ENCODE results near the gene ZFTA. TPM values are rescaled to one million over a fixed set of nuclear protein-coding genes. Genes with fewer than 3 reads are reported as not detected.

The ZFTA gene
- total and polyA plus RNA-seq, 4 donors, result 1.7 to 12.1 (median 6.8) TPM

DNA sequence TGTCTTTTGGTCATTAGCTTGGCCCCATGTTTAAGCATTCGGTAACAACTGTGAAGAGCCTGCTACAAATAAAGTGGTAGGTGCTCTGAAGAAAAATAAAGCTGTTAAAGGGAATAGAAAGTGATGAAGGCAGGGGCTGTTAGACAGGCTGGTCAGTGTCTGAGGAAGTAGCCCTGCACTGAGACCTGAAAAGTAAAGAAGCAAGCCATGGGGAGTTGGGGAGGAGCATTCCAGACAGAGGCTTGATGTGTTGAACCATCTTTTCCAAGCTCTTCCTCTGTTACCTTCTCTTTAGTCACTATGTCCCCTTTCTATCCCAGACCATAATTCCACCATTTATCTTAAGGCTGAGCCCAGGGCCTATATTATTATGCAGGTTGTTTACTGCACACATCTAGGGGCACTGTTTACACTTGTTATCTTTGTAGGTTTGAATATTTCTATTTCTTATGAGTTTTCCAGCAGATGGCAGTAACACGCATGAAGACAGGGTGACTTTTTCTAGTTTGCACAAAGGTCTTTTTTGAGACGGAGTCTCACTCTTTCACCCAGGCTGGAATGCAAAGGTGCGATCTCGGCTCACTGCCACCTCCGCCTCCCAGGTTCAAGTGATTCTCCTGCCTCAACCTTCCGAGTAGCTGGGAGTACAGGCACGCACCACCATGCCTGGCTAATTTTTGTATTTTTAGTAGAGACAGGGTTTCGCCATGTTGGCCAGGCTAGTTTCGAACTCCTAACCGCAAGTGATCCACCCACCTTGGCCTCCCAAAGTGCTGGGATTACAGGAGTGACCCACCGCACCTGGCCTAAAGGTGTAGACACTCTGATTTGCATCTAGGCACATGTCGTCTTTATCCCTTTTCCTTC lies 23.0 kb downstream of the ZFTA start:
- Histone ChIP-seq H3K36me3 (ENCODE audit: control insufficient read depth in 4 of 4, insufficient read depth in 3 of 4, low read depth in 1 of 4, low read length in 3 of 4) (peaks cover 0 to 3% (median 2%) of the 10 kb centered on the region in 4 donors), H3K4me1 (ENCODE audit: control insufficient read depth in 4 of 4, insufficient read depth in 4 of 4, low read length in 3 of 4) (peaks cover 0 to 4% (median 0%) of the 10 kb centered on the region in 4 donors), H3K27ac (ENCODE audit: low read depth in 1 of 2, low read length in 2 of 2) (no peak overlapping the region), H3K9me3 (ENCODE audit: control insufficient read depth in 4 of 4, low read length in 3 of 4) (no peaks in the 10 kb centered on the region), H3K9ac (ENCODE audit: low read depth in 1 of 2, low read length in 2 of 2) (no peak overlapping the region), H3K4me3 (ENCODE audit: low read depth in 1 of 3, low read length in 3 of 3) (no peak overlapping the region), H3K27me3 (ENCODE audit: control insufficient read depth in 4 of 4, insufficient read depth in 4 of 4, low read length in 3 of 4) (no peaks in the 10 kb centered on the region)
- WGBS, result 69% methylated on average over 13 of the region's 13 CpGs
- TF ChIP-seq, protein P1, sequence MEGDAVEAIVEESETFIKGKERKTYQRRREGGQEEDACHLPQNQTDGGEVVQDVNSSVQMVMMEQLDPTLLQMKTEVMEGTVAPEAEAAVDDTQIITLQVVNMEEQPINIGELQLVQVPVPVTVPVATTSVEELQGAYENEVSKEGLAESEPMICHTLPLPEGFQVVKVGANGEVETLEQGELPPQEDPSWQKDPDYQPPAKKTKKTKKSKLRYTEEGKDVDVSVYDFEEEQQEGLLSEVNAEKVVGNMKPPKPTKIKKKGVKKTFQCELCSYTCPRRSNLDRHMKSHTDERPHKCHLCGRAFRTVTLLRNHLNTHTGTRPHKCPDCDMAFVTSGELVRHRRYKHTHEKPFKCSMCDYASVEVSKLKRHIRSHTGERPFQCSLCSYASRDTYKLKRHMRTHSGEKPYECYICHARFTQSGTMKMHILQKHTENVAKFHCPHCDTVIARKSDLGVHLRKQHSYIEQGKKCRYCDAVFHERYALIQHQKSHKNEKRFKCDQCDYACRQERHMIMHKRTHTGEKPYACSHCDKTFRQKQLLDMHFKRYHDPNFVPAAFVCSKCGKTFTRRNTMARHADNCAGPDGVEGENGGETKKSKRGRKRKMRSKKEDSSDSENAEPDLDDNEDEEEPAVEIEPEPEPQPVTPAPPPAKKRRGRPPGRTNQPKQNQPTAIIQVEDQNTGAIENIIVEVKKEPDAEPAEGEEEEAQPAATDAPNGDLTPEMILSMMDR (IDR thresholded peaks at IDR 0.05; ENCODE audit: low read depth, low read length, missing input control), result peak; percentile 10
- TF ChIP-seq RAD21 (IDR thresholded peaks at IDR 0.05) (peak; percentile 67 to 73), TAF1 (conservative IDR thresholded peaks at IDR 0.05) (no peak)
- DNase-seq (ENCODE audit: low spot score), result no peak

DNA sequence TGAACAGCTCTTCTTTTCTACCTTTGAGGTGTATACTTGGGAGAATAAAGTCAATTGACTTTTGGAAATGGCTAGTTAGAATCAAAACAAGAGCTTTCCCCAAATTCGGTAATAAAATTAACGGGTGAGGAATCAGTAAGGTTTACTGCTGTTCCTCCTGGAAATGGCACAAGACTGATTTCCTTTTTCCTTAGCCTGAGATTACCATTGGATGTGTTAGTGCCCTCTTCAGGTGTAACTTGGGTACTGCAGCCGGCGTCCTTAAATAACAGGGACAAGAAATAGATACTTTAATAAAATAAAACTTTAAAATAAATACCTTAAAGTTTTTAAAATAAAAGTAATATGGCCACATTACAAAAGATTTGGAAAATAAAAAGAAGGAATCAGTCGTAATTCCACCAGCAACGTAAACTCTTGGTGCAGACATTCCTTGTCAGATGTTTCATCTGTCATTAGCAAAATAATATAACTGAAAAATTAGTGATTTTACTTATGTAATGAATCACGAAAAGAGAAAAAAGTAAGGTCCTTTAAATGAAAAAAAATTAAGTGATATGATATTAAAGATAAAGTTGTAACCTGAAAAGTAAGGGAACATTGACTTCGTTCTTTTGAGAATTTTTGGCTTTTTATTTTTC lies 29.7 kb downstream of the ZFTA start:
- TF ChIP-seq EGR1 (IDR thresholded peaks at IDR 0.05; ENCODE audit: low read depth in 2 of 2) (no peak), RAD21 (IDR thresholded peaks at IDR 0.05) (peak; percentile 86 to 89), NR2F2 (IDR thresholded peaks at IDR 0.05) (no peak), FOXA1 (IDR thresholded peaks at IDR 0.05) (no peak)
- TF ChIP-seq, protein P1 (IDR thresholded peaks at IDR 0.05; ENCODE audit: low read depth, low read length, missing input control), result peak; percentile 96
- Histone ChIP-seq H3K9ac (ENCODE audit: low read depth in 1 of 2, low read length in 2 of 2) (peak overlapping the region in 1 of 2 donors; percentile 38), H3K4me3 (ENCODE audit: low read depth in 1 of 3, low read length in 3 of 3) (no peak overlapping the region), H3K4me1 (ENCODE audit: control insufficient read depth in 4 of 4, insufficient read depth in 4 of 4, low read length in 3 of 4) (peaks cover 0 to 2% (median 0%) of the 10 kb centered on the region in 4 donors), H3K27ac (ENCODE audit: low read depth in 1 of 2, low read length in 2 of 2) (no peak overlapping the region), H3K27me3 (ENCODE audit: control insufficient read depth in 4 of 4, insufficient read depth in 4 of 4, low read length in 3 of 4) (no peaks in the 10 kb centered on the region), H3K36me3 (ENCODE audit: control insufficient read depth in 4 of 4, insufficient read depth in 3 of 4, low read depth in 1 of 4, low read length in 3 of 4) (no peaks in the 10 kb centered on the region), H3K9me3 (ENCODE audit: control insufficient read depth in 4 of 4, low read length in 3 of 4) (no peaks in the 10 kb centered on the region)
- DNase-seq (ENCODE audit: low spot score), result peak; percentile 77
- WGBS, result 21% methylated on average over 8 of the region's 8 CpGs

DNA sequence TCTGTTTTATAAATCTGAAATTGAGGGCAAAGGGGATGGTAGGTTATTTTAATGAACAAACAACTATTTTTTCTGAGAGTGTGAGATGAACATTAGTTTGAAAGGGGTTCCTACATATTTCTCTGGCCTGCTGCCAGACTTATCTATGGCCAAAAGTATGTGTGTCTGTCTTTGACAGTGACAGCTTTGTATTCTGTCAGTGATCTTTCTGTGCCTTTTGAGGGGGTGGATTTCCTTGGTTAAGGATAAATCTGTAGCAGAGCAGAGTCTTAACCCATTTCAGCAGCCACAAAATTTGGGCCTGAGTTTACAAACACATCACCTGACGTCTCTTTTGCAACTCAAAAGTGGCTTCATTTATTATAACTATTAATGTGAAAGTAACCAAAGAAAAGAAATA lies 30.9 kb downstream of the ZFTA start:
- DNase-seq (ENCODE audit: low spot score), result no peak
- no peak overlapping the region for H3K27ac ChIP-seq (ENCODE audit: low read depth in 1 of 2, low read length in 2 of 2)
- no peak overlapping the region for H3K4me3 ChIP-seq (ENCODE audit: low read depth in 1 of 3, low read length in 3 of 3)
- H3K4me1 ChIP-seq (ENCODE audit: control insufficient read depth in 4 of 4, insufficient read depth in 4 of 4, low read length in 3 of 4), result peaks cover 0 to 2% (median 0%) of the 10 kb centered on the region in 4 donors
- no peaks in the 10 kb centered on the region for H3K27me3 ChIP-seq (ENCODE audit: control insufficient read depth in 4 of 4, insufficient read depth in 4 of 4, low read length in 3 of 4)
- WGBS, result 85% methylated on average over 1 of the region's 1 CpG
- no peak overlapping the region for H3K9ac ChIP-seq (ENCODE audit: low read depth in 1 of 2, low read length in 2 of 2)
- H3K9me3 ChIP-seq (ENCODE audit: control insufficient read depth in 4 of 4, low read length in 3 of 4), result no peaks in the 10 kb centered on the region
- no peaks in the 10 kb centered on the region for H3K36me3 ChIP-seq (ENCODE audit: control insufficient read depth in 4 of 4, insufficient read depth in 3 of 4, low read depth in 1 of 4, low read length in 3 of 4)
- TF ChIP-seq JUND (IDR thresholded peaks at IDR 0.05), result no peak
- no peak for TF ChIP-seq HNF4A (conservative IDR thresholded peaks at IDR 0.05)
- TF ChIP-seq YY1 (IDR thresholded peaks at IDR 0.05), result no peak
- TF ChIP-seq NR2F2 (IDR thresholded peaks at IDR 0.05), result no peak
- no peak for TF ChIP-seq GABPA (IDR thresholded peaks at IDR 0.05 in 1 of 2, conservative IDR thresholded peaks at IDR 0.05 in 1 of 2)
- TF ChIP-seq, protein P2, sequence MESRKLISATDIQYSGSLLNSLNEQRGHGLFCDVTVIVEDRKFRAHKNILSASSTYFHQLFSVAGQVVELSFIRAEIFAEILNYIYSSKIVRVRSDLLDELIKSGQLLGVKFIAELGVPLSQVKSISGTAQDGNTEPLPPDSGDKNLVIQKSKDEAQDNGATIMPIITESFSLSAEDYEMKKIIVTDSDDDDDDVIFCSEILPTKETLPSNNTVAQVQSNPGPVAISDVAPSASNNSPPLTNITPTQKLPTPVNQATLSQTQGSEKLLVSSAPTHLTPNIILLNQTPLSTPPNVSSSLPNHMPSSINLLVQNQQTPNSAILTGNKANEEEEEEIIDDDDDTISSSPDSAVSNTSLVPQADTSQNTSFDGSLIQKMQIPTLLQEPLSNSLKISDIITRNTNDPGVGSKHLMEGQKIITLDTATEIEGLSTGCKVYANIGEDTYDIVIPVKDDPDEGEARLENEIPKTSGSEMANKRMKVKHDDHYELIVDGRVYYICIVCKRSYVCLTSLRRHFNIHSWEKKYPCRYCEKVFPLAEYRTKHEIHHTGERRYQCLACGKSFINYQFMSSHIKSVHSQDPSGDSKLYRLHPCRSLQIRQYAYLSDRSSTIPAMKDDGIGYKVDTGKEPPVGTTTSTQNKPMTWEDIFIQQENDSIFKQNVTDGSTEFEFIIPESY (IDR thresholded peaks at IDR 0.05), result no peak
- TF ChIP-seq SP1 (IDR thresholded peaks at IDR 0.05), result no peak
- TF ChIP-seq TAF1 (conservative IDR thresholded peaks at IDR 0.05), result no peak
- TF ChIP-seq FOXA1 (IDR thresholded peaks at IDR 0.05), result no peak
- TF ChIP-seq RXRA (IDR thresholded peaks at IDR 0.05), result no peak
- TF ChIP-seq HNF4G (IDR thresholded peaks at IDR 0.05), result no peak
- TF ChIP-seq FOXA2 (IDR thresholded peaks at IDR 0.05), result no peak
- no peak for TF ChIP-seq RAD21 (IDR thresholded peaks at IDR 0.05)
- no peak for TF ChIP-seq EGR1 (IDR thresholded peaks at IDR 0.05; ENCODE audit: low read depth in 2 of 2)
- TF ChIP-seq, protein P3, sequence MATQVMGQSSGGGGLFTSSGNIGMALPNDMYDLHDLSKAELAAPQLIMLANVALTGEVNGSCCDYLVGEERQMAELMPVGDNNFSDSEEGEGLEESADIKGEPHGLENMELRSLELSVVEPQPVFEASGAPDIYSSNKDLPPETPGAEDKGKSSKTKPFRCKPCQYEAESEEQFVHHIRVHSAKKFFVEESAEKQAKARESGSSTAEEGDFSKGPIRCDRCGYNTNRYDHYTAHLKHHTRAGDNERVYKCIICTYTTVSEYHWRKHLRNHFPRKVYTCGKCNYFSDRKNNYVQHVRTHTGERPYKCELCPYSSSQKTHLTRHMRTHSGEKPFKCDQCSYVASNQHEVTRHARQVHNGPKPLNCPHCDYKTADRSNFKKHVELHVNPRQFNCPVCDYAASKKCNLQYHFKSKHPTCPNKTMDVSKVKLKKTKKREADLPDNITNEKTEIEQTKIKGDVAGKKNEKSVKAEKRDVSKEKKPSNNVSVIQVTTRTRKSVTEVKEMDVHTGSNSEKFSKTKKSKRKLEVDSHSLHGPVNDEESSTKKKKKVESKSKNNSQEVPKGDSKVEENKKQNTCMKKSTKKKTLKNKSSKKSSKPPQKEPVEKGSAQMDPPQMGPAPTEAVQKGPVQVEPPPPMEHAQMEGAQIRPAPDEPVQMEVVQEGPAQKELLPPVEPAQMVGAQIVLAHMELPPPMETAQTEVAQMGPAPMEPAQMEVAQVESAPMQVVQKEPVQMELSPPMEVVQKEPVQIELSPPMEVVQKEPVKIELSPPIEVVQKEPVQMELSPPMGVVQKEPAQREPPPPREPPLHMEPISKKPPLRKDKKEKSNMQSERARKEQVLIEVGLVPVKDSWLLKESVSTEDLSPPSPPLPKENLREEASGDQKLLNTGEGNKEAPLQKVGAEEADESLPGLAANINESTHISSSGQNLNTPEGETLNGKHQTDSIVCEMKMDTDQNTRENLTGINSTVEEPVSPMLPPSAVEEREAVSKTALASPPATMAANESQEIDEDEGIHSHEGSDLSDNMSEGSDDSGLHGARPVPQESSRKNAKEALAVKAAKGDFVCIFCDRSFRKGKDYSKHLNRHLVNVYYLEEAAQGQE (IDR thresholded peaks at IDR 0.05), result no peak
